Activated CD4-positive, CD25-positive, alpha-beta regulatory T cell treated with anti-CD3 and anti-CD28 coated beads, Interleukin-2, amount 50 U/mL, for 24 hours (primary cell): Measurements from ENCODE around the gene NFAM1.

Source experiments
- ATAC-seq, 2 donors: fragments of 150-1000 bp; cut with Tn5 transposase; one replicate each; pipeline ENCODE4 v1.10.0; 2021; ENCODE audit warnings: mild to moderate bottlenecking in 1 of 2, moderate library complexity in 1 of 2

Gene NFAM1

DNA sequence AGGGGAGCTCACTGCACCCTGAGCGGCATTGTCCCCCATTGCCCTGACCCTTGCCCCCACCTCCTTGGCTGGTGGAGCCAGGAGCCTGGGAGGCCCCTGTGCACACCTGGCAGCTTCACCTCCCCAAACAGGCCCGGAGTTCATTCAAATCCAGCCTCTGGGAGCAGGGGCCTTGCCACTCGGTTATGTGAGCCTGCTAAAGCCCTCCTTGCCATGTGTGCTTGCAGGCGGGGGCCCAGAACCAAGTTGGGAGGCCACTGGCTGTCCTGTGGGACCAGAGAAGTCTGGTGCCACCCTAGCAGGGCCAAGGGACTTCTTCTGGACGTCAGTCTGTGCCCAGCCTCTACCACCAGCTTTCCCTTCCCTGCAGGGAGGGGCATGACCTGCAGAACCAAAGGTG is 48.9 kb downstream of the NFAM1 start:
- no peak for ATAC-seq

DNA sequence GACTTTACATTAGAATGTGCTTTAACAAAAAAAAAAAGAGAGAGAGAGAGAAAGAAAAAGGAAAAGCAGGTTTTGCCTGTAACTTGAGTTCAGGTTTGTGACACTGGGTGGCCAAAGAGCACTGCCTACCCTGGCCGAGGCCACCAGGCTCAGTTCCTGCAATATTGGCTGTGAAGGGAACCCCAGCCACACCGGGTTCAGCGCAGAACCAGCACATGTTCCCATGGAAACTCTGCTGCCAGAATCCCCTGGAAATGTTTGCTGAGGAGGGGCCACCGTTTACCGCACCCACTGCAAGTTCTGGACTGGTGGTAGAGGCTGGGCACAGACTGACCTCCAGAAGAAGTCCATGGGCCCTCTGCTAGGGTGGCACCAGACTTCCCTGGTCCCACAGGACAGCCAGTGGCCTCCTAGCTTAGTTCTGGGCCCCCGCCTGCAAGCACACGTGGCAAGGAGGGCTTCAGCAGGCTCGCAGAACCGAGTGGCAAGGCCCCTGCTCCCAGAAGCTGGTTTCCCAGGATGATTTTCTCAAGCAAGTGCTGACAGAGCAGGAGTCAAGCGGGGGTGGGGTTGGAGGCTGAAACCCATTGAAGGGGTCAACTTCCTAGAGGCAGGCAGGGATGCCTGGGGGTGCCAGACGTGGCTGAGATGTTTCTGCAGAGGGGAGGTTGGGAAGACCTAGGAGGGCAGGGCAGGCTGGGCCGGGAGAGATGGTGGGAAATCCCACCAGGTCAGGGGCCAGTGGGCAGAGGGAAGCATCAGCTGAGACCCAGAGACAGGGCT is 51.2 kb downstream of the NFAM1 start:
- ATAC-seq, result no peak

DNA sequence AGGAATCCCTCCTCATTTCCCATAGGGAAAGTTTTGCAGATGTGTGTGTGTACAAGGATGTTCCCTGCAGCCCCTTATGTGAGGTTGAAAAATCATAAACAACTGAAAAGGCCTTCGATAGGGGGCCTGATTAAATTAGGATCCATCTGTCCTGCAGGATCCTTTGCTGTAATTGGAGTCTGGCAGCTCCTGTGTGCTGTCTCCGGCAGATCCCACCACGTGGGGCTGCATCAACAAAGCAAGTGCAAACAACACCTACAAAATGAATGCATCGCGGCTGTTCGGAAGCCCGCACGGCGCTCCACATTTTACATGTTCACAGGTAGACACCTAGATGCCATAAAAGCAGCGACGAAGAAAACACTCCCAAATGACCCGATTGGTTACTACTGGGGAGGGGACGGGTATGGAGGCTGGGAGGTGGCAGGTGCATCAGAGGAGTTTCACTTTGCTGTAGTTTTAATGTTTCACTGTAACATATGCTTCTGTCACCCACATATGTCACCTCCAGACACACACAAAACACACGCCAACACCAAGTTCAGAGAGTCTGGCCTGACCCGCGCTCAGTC is 52.2 kb downstream of the NFAM1 start:
- ATAC-seq, result no peak

DNA sequence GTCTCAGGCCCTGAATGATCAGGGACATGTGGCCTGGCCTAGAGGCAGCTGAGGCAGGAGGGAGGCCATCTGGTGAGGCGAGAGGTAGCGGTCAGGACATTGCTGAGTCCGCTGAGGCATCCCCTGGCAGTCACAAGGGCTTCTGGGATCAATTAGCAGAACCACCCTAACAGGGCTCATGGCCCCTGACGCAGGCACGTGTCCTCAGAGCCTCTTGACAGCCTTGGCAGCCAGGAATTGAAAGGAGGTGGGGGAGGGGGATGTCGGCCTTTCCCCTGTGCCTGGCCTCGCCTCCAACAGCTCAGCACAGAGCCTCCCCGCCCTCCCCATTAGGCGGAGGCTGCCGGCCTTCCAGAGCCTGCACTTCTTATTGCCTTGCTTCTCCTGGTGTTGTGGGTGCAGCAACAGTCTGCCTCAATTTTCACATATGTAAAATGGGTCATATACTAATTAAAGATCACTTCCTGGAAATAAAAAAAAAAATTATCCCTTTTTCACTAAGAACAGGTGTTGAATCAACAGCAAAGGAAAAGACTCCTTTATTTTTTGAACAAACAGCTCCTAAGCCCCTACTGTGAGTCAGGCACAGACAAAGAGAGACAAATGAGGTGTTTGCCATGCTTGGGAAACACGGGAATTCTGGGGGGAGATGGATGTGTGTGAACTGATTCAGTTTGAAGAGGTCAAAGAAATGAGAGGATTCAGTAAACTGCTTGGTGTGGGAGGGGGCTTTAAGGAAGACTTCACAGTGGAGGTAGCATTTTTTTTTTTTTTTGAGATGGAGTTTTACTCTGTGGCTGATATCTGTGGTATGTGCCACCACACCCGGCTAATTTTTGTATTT is 55.3 kb downstream of the NFAM1 start:
- ATAC-seq, result no peak

DNA sequence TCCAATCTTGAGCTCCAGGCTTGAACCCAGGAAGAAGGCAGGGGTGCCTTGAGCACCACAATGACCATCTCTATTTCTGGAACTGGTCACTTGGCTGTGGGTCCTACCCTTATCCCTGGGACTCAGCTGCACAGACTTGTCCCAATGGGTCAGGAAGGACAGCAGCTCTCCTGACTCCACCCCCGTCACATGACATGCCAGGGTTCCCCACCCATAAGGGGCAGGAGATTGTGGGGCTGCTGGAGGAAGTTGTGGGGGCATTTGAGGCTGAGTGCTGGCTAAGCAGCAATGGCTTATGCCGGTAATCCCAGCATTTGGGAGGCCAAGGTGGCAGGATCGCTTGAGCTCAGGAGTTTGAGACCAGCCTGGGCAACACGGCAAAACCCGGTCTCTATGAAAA is 56.2 kb downstream of the NFAM1 start:
- no peak for ATAC-seq

DNA sequence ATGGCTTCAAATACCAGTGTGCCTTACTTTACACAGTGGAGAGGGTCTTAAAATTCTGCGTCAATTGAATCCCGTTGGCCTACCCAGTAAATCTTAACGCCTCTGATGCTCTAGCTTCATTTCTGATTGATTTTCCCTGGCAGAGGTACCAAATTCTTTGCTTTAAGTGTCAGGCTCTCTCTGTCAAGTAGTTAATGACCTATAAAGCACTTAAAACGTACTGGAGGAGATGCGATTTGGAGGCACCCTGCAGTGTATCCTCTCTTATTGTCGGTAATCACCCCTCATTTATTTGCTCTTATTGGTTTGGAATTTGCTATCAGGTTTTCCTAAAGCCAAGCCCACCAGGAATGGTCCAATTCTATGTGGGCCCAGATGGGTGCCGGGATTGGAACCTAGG is 59.2 kb downstream of the NFAM1 start:
- no peak for ATAC-seq

DNA sequence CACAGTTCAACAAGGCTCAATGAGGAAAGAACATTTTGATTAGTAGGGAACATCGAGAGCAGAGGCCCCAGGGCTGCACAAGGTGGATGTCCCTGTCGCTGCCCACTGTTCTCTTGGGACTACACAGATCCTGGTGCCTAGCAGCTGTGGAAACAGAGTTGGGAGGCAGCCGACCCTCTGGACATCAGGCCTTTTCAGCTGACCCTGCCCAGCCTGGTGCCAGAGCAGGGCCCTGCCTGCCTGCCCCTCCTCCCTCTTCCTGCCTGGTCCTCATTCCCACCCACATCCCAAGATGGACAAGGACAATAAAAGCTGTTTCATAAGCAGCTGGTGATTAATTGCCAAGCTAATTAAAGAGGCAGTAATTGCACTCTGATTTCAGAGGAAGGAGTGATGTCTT is 60.7 kb downstream of the NFAM1 start:
- ATAC-seq, result no peak

DNA sequence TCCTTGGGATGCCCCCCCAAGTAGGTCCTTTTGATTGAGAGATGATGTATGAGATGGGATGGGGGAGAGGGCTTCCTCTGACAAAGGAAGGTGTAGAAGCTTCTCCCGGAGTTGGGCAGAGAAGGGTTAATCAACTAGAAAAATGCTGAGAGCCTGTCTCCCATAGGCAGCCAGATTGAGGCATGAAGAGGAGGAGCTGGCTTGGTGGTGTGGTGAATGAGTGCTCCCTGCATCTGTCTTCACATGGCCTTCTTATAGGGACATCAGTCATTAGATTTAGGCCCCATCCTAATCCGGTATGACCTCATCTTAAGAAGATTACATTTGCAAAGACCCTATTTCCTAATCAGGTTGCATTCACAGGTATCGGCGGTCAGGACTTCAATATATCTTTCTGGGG is 61.1 kb downstream of the NFAM1 start:
- ATAC-seq, result no peak

DNA sequence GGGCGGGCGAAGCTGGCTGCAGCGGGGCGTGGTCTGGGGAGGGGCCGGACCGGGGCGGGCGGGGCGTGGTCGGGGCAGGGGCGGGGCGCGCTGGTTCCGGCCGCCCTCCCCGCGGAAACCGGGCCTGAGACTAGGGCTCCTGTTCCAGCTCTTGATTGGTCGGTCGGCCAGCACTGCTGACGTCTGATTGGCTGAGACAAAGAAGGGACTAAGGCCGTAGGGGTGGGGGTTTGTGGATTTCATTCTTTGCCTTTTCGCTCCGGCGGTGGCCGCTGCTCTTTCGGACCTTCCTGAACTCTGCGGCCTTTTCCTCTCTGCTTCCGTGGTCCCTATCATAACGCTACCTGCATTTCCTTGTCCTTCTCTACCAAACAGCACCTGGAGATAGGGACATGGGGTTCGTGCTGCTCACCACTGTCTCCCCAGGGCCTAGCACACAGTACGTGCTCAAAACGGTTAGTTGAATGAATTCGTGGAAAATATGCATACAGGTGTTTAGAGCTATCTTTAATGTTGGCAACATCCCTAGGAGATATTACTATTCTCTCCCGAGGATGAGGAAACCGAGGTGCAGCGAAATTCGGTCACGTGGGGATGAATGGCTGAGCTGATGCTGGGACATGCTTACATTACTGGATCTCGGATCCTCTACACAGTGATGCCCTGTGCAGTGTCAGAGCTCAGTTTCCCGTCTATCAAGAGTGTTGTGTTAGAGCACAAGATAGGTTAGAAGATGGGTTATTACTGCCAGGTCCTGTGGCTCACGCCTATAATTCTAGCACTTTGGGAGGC is 62.8 kb downstream of the NFAM1 start:
- peak; percentile 98 to 99 for ATAC-seq

DNA sequence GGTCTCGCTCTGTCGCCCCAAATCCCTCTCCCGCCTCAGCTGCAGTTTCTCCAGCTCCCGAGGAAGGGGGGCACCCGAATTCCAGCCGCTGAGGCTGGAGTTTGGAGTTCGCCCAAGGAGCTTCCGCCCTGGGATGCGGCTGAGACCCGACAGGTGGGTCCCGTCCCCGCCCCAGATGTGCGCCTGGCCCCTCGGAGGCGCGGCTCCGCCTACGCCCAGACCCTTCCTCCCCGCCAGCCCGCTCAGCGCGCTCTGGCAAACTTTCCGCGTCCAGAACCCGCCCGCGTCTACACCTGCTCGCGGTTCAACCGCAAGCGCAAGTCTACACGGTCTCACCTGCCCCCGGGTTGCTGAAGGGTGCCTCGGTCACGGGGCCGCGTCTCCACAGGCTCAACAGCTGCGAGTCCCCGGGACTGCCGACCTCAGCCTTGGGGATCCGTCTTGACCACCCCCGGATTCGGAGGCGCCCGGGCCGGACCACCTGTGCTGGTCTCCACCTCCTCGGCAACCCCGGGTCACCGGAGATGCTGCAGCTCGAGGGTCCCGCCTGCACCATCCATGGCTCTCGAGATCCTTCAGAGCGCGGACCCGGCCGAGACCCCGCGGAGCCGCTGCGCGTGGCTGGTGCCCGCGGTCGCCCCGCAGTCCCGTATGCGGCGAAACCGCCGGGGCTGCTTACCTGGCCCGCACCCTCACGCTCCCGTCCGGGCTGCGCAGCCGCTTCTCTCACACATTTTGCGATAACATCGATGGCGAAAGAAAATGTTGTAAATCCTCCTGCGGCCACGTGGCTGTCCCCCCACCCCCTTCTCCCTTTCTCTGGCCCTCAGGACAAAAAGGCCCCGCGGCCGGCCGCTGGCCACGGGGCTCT is 63.6 kb downstream of the NFAM1 start:
- ATAC-seq, result peak; percentile 32 to 40

DNA sequence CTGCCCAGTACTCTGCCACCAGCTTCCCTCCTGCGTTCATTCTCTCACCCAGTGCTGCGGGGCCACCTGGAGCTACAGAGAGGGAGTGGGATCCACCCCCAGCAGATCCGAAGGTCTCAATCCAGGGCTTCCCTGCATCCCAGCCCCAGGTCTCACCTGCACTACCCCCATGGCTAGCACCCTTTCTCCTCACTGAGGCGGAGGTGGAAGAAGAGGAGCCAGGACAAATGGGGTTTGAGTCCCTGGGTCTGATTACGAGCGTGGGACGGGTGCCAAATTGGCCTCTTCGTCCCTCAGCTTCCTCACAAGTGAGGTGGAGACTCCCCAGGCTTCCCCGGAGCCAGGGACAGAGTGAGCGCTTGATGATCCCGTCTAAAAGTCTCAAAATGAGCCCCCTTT is 64.2 kb downstream of the NFAM1 start:
- no peak for ATAC-seq

DNA sequence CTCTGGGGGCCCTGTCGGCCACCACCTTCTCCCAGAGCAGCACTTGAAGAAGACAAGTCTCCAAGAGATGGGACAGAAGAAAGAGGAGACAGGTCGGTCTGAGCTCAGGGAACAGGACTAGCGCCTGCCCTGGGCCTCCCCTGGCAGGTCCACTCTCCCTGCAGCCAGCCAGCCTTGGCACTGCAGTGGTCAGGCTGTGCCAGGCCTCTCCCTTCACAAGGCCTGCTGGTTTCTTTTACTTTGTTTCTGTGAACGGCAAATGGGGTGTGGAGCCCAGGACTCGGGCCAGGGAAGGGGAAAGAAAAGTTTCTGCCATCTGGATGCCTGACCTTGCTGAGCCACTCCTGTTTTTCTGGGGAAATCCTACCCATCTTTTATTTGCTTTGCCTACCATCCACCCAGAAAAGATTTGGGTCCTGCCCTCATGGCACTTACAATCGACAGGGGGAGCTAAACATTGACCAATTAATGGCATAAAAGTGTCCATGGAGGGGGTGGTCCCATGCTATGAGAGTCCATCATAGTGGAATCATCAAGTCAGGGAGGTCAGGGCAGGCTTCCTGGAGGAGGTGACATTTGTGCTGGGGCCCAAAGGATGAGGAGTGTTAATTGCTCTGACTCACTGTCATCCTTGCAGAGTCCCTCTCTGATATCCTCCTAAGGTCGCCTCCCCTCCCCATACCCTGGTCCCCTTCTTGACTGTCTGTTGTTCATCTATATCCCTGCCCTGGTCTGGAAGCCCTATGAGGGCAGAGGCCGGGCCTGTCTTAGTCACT is 65.2 kb downstream of the NFAM1 start:
- ATAC-seq, result no peak

DNA sequence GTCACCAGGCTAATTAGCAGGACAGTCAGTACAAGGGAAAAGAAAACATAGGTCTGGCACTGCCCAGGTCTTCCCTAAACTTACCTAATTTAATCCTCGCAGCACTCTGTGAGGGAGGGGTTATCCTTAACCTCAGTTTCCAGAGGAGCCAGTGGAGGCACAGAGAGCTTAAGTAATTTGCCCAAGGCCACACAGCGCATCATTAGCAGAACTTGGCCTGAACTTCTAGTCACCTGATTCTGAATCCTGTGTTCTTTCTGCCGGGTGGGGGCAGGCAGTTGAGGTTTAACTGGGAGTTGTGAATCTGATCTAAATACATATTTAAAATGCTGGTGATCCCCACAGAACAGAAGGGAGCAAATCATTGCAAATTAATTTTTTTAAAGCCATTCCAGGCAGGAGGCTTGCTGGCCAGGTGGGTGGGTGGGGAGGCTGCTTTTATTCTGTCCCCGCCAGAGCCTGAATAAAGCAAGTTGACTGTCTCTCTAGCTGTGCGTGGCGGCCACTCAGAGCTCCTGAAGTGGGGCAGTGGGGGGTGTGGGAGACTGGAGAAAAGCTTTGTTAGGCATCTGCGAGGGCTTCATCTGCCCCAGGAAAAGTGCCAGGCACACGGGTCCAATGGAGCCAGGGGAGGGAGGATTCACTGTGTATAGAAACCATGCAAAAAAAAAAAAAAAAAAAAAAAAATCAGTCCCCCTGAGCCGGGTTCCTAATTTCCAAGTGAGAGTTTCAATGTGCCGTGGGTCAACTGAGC is 66.1 kb downstream of the NFAM1 start:
- ATAC-seq, result no peak

DNA sequence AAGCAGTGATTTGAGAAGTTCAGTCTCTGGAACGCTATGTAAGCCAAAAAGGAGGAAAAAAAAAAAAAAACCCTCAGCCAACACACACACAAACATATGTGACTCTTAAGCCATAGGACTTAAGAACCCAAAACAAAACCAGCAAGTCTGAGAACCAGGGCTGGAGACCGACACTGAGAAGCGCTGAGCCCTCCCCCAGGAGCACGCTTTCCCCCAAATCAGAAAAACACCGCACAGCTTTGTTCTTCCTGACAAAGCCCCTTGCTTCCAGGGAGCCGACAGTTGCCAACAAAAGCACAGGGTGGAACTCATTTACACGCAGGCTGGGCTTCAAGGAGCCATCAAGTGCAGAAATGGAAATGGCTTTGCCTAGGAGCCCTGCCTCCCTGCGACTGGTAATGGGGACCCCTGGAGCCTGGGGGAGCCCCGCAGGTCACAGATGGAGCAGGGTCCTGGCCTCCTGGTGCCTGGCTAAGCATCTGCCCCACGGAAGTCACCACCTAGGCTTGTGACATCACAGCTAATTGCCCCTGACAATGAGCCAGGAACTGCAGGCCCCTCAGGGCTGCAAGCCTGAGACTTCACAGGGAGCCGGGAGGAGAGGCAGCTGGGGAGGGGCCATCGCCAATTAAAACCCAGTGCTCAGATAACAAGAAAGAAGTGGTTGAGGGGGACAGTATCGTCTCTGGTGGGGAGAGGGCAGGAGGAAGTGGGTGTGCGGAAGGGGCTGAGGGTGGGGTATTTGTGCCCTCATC is 66.9 kb downstream of the NFAM1 start:
- ATAC-seq, result no peak

DNA sequence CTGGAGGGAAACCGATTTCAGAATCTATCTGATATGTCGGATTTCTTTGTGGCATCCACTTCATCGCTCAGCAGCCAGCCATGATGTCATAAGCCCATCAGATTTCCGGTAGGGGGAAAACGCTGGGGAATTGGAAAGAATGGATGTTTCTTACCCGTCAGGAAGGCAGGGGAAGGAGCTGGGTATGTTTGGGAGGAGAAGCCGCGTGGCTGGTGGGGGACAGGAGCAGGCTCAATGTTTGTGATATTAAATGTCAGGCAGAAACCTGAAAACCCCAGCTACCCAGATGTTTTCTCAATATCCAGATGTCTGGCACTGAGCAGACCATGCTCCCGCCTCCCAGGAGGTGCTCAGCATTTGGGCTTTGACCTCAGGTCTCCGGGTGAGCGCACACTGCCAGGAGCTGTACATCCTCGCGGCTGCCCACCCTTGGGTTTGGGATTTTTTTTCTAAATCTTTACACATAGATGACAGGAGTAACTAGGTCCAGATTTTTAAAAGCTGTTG is 67.5 kb downstream of the NFAM1 start:
- ATAC-seq, result no peak

DNA sequence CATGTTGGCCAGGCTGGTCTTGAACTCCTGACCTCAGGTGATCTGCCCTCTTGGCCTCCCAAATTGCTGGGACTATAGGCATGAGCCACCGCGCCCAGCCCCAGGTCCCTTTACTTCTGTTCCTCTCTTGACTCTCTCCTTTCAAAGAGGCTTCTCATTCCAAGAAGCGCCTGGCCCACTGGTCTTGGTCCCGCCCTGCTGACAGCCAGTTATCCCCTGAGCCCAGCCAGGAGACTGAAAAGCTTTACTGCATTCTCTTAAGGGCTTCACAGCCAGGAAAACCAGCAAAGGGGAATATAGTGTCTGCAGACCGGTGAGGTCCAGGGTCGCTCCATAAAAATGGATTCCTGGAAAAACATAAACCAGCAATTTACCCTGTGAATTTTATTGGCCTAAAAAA is 68.3 kb downstream of the NFAM1 start:
- ATAC-seq, result no peak

DNA sequence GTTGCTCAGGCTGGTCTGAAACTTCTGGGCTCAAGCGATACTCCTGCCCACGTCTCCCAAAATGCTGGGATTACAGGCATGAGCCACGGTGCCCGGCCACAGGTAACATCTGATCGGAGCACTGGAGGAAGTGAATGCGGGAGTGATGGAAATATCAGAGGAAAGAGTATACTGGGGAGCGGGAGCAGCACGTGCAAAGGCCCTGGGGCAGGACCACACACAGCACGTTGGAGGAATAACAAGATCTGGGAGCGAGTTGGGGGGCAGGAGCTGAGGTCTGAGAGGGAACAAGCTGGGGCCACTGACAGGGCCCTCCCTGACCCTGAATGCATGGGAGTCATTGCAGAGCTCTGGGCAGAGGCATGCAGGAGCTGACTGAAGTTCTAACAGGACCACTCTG is 70.7 kb downstream of the NFAM1 start:
- no peak for ATAC-seq

DNA sequence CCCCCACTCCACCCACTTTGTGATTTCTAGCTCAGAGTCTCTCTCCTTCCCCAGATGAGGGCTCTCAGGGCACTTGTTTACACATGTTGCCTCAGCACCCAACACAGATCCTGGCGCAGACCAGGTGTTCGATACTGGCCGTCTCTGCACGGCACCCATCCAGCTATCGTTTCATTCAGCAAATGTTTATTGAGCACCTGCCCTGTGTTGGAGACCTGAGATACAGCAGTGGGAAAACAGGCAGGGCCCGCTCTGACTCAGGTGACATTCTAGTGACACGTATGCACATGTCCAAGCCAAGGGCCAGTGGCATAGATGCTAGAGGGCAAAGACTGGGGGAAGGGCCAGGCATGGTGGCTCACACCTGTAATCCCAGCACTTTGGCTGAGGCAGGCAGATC is 71.9 kb downstream of the NFAM1 start:
- no peak for ATAC-seq
